ENCODE data around the gene SLC28A1. TPM values are rescaled to one million over a fixed set of nuclear protein-coding genes. Genes with fewer than 3 reads are reported as not detected.
"Not testable (repeated sequence)": the region's sequence is repeated elsewhere in the genome, so short reads cannot be mapped to it uniquely, and the experiment has no call there.

The SLC28A1 gene
- total and polyA plus RNA-seq, 8 donors, result 0.08 to 0.23 (median 0.14) TPM; not detected in 3

DNA sequence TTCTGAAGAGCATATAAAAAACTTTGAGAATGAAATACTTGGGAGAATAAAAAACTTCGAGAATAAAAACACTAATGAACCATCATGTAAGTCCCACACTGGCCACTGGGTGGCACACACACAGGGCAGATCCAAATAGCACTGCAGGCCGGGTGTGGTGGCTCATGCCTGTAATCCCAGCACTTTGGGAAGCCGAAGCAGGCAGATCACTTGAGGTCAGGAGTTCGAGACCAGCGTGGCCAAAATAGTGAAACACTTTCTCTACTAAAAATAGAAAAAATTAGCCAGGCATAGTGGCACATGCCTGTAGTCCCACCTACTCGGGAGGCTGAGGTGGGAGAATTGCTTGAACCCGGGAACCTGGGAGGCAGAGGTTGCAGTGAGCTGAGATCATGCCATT, 38.8 kb upstream of the SLC28A1 start:
- Histone ChIP-seq H3K27ac (peak overlapping the region in 1 of 2 donors; percentile 37), H3K9me3 (peaks cover 0 to 12% of the 10 kb centered on the region in 2 donors)
- H3K36me3 ChIP-seq; H3K4me3 ChIP-seq; H3K27me3 ChIP-seq; H3K4me1 ChIP-seq; intact Hi-C loops (cut with DNase I): not testable (repeated sequence)
- ATAC-seq, result peak; percentile 83
- TF ChIP-seq, protein P1, sequence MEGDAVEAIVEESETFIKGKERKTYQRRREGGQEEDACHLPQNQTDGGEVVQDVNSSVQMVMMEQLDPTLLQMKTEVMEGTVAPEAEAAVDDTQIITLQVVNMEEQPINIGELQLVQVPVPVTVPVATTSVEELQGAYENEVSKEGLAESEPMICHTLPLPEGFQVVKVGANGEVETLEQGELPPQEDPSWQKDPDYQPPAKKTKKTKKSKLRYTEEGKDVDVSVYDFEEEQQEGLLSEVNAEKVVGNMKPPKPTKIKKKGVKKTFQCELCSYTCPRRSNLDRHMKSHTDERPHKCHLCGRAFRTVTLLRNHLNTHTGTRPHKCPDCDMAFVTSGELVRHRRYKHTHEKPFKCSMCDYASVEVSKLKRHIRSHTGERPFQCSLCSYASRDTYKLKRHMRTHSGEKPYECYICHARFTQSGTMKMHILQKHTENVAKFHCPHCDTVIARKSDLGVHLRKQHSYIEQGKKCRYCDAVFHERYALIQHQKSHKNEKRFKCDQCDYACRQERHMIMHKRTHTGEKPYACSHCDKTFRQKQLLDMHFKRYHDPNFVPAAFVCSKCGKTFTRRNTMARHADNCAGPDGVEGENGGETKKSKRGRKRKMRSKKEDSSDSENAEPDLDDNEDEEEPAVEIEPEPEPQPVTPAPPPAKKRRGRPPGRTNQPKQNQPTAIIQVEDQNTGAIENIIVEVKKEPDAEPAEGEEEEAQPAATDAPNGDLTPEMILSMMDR (IDR thresholded peaks at IDR 0.05), result peak; percentile 69 to 80
- peak in 2 of 4 donors; percentile 66 to 81 for DNase-seq

DNA sequence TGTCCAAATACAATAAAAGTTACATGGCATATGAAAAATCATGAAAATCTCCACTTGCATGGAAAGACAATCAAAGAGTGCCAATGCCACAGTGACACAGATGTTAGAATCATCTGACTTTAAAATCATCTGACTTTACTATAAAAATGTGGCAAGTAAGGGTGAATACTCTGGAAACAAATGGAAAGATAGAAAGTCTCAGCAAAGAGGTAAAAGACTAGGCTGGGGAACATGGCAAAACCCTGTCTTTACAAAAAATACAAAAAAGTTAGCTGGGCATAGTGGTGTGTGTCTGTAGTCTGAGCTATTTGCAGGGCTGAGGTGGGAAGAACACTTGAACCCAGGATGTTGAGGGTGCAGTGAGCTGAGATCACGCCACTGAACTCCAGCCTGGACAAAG, 38.2 kb upstream of the SLC28A1 start:
- ATAC-seq (no peak), DNase-seq (no peak)
- Histone ChIP-seq H3K27me3 (no peaks in the 10 kb centered on the region), H3K9me3 (peaks cover 0 to 12% of the 10 kb centered on the region in 2 donors), H3K4me3 (no peak overlapping the region), H3K36me3 (no peaks in the 10 kb centered on the region), H3K27ac (peak overlapping the region in 1 of 2 donors; percentile 37), H3K4me1 (peaks cover 1 to 3% of the 10 kb centered on the region in 2 donors)
- intact Hi-C loops (cut with DNase I), result no loop called here
- TF ChIP-seq, protein P1 (IDR thresholded peaks at IDR 0.05), result no peak

DNA sequence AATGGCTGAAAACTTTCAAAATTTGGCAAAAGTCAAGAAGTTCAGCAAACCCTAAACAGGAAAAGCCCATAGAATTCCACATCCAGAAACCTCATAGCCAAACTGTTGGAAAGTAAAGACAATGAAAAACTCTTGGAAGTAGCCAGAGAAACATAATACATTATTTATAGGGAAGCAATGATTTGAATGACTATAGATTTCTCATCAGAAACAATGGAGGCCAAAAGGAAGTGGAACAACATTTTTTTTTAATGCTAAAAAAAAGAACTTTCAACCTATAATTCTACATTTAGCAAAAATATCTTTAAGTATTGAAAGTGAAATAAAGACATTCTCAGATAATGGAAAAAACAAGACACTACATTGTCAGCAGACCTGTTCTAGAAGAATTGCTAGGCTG, 37.1 kb upstream of the SLC28A1 start:
- Histone ChIP-seq H3K36me3 (no peaks in the 10 kb centered on the region), H3K27ac (no peak overlapping the region), H3K27me3 (no peaks in the 10 kb centered on the region), H3K9me3 (peaks cover 0 to 12% of the 10 kb centered on the region in 2 donors), H3K4me1 (no peaks in the 10 kb centered on the region), H3K4me3 (no peak overlapping the region)
- no peak for ATAC-seq
- intact Hi-C loops (cut with DNase I), result no loop called here
- no peak for DNase-seq
- TF ChIP-seq, protein P1 (IDR thresholded peaks at IDR 0.05), result no peak

DNA sequence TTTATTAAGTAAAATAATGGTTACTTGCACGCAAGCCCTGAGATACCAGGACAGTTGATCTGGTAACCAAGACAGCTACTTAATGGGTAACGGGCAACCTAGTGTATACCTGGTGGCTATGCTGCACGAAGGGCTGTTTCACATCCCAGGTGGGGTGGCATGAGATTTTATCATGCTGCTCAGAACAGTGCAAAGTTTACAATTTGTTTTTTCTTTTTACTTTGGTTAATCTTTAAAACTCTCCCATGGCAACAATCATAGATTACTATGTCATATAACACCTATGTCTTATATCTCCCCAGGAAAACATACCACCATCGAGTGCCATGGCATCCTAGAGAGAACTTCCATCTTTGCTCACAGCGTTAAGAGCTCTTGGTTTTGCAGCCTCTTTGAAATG, 32.2 kb upstream of the SLC28A1 start:
- TF ChIP-seq, protein P1 (IDR thresholded peaks at IDR 0.05), result no peak
- H3K4me3 ChIP-seq, result no peak overlapping the region
- H3K9me3 ChIP-seq, result peaks cover 0 to 5% of the 10 kb centered on the region in 2 donors
- ATAC-seq (no peak), DNase-seq (no peak)
- peaks cover 0 to 8% of the 10 kb centered on the region in 2 donors for H3K36me3 ChIP-seq
- intact Hi-C loops (cut with DNase I), result no loop called here
- no peaks in the 10 kb centered on the region for H3K4me1 ChIP-seq
- no peak overlapping the region for H3K27ac ChIP-seq
- no peaks in the 10 kb centered on the region for H3K27me3 ChIP-seq

DNA sequence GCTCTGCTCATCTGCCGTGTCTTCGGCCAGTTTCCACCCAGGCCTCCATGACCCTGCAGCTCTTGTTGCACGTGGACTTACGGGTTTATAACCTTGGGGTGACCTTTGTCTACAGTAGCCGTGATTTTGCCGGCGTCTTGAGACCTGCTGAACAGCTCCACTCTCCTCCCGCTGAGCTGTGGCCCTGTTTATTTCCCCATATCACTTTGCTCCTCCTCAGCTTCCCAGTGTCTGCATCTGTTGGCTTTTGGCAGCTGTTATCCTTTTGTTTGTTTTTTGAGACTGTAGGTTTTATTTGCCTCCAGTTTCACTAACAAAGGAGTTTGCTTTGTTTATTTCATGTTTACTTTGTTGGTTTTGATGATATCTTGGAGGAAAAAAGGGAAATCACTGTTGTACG, 29.3 kb upstream of the SLC28A1 start:
- Histone ChIP-seq H3K4me1 (no peaks in the 10 kb centered on the region), H3K36me3 (peaks cover 0 to 8% of the 10 kb centered on the region in 2 donors), H3K27me3 (no peaks in the 10 kb centered on the region), H3K4me3 (no peak overlapping the region), H3K27ac (no peak overlapping the region), H3K9me3 (no peaks in the 10 kb centered on the region)
- TF ChIP-seq, protein P1 (IDR thresholded peaks at IDR 0.05), result no peak
- ATAC-seq, result no peak
- intact Hi-C loops (cut with DNase I), result no loop called here
- DNase-seq, result peak in 1 of 4 donors; percentile 15
